HG03175 (cell line): ENCODE results near the gene PYGO2.

ENCODE experiments used
- ATAC-seq: cut with Tn5 transposase; IDR thresholded peaks from one replicate; pipeline ENCODE4 v1.9.1; 2021; ENCODE audit warnings: mild to moderate bottlenecking, moderate library complexity; ENCODE audit not compliant: unreplicated experiment

Gene PYGO2

GRCh38 chr1:154961207-154962155 lies at the start of gene PYGO2:
Gene PYGO2 (minus strand): TSS chr1:154961782. CDS start chr1:154961576, 206 bp downstream.
- ATAC-seq = peak; percentile 79

- ATAC-seq = no peak
Measured at GRCh38 chr1:155011004-155011416, 49.4 kb upstream of the PYGO2 start.

GRCh38 chr1:155010211-155010918 lies 48.8 kb upstream of the PYGO2 start:
- no peak for ATAC-seq

- ATAC-seq = no peak
Measured at GRCh38 chr1:155009742-155010141, 48.2 kb upstream of the PYGO2 start.

- ATAC-seq = no peak
Measured at GRCh38 chr1:155009221-155009711, 47.7 kb upstream of the PYGO2 start.

GRCh38 chr1:155008015-155008941 lies 46.7 kb upstream of the PYGO2 start:
- ATAC-seq = no peak

- no peak for ATAC-seq
Measured at GRCh38 chr1:155007251-155007828, 45.8 kb upstream of the PYGO2 start.

- no peak for ATAC-seq
Measured at GRCh38 chr1:155006601-155007101, 45.1 kb upstream of the PYGO2 start.

GRCh38 chr1:155005076-155006011 lies 43.8 kb upstream of the PYGO2 start:
- no peak for ATAC-seq

GRCh38 chr1:155004352-155005075 lies 42.9 kb upstream of the PYGO2 start:
- ATAC-seq = no peak

GRCh38 chr1:155003766-155004351 lies 42.3 kb upstream of the PYGO2 start:
- no peak for ATAC-seq

GRCh38 chr1:155003227-155003765 lies 41.7 kb upstream of the PYGO2 start:
- ATAC-seq = no peak

- ATAC-seq = peak; percentile 6
Measured at GRCh38 chr1:155002464-155003226, 41.1 kb upstream of the PYGO2 start, which contains the start of gene ZBTB7B. Gene ZBTB7B (plus strand): TSS chr1:155002802. CDS start chr1:155014661, 11,859 bp downstream.

GRCh38 chr1:155001675-155002463 lies 40.3 kb upstream of the PYGO2 start:
- peak; percentile 62 for ATAC-seq

- no peak for ATAC-seq
Measured at GRCh38 chr1:155001425-155001674, 39.8 kb upstream of the PYGO2 start.

GRCh38 chr1:155000726-155001424 lies 39.3 kb upstream of the PYGO2 start:
- peak; percentile 37 for ATAC-seq
